ENCODE results near the gene PLA2G12A.

GRCh38 chr4:109708435-109708834, 21.4 kb downstream of the PLA2G12A start:
- TF ChIP-seq EP300 (IDR thresholded peaks at IDR 0.05; ENCODE audit: borderline replicate concordance): no peak
- TF ChIP-seq YY1 (IDR thresholded peaks at IDR 0.05; ENCODE audit: low read depth): no peak
- TF ChIP-seq, protein P1, sequence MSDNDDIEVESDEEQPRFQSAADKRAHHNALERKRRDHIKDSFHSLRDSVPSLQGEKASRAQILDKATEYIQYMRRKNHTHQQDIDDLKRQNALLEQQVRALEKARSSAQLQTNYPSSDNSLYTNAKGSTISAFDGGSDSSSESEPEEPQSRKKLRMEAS (IDR thresholded peaks at IDR 0.05): no peak
- TF ChIP-seq RAD21 (IDR thresholded peaks at IDR 0.05; ENCODE audit: low read depth): no peak
- TF ChIP-seq TCF12 (IDR thresholded peaks at IDR 0.05; ENCODE audit: low read depth): no peak
- no peak for TF ChIP-seq EGR1 (IDR thresholded peaks at IDR 0.05)
- TF ChIP-seq NFIC (IDR thresholded peaks at IDR 0.05): no peak
- TF ChIP-seq TAF1 (IDR thresholded peaks at IDR 0.05; ENCODE audit: low read depth): no peak
- no peak for TF ChIP-seq TEAD4 (IDR thresholded peaks at IDR 0.05)
- TF ChIP-seq CEBPB (IDR thresholded peaks at IDR 0.05): no peak

All from Ishikawa (cell line).